GM19452 (cell line): ENCODE data around the gene KRT83.
"Not testable (repeated sequence)": the region's sequence is repeated elsewhere in the genome, so short reads cannot be mapped to it uniquely, and the experiment has no call there.

Experiments used
- ATAC-seq: cut with Tn5 transposase; IDR thresholded peaks from one replicate; pipeline ENCODE4 v1.9.1; 2021; ENCODE audit not compliant: unreplicated experiment

Gene KRT83

DNA sequence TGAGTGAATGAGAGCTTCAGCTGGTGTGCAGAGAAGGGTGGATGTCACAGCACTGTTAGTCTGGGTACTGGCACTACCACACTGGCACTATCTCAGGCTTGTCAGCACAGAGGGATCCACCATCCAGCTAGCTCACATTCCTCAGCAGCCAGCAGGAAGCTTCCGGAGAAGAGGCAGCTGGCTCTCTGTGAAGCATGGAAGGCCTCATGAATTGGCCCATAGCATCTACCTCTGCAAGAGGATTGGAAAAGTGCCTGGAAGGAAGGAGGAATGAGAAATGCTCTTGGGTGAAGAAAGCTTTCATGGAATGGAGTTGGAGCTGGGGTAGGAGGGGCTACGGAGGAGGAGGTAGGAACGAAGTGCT lies 9.9 kb downstream of the KRT83 start:
- ATAC-seq, result no peak

DNA sequence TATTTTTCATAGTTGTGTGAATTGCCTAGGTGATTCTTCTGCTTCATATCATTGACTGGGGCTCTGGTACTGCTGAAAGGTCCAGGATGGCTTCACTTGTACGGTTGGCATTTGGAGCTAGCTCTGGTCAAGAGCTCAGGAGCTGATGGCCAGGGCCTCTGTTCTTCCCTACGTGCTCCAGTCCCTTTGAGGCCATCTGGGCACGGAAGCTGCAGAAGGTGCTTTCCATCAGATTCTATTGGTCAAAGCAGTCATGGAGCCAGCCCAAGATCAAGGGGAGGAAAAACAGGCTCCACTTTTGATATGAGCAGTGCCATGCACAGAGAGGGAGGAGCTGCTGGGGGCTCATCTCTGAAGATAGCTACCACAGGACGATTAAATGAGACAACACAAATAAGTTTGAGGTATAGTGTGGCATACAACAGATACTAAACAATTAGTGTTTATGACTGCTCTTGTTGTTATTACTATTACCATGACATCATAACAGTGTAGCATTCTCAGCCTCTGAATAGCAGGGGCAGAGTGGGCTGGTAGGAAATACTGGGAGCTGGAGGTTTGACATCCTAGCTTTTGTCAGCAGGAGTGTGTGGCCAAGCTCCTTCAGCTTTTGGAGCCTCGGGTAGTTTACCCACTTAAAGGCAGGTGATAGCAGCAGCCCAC lies 10.4 kb downstream of the KRT83 start:
- no peak for ATAC-seq

DNA sequence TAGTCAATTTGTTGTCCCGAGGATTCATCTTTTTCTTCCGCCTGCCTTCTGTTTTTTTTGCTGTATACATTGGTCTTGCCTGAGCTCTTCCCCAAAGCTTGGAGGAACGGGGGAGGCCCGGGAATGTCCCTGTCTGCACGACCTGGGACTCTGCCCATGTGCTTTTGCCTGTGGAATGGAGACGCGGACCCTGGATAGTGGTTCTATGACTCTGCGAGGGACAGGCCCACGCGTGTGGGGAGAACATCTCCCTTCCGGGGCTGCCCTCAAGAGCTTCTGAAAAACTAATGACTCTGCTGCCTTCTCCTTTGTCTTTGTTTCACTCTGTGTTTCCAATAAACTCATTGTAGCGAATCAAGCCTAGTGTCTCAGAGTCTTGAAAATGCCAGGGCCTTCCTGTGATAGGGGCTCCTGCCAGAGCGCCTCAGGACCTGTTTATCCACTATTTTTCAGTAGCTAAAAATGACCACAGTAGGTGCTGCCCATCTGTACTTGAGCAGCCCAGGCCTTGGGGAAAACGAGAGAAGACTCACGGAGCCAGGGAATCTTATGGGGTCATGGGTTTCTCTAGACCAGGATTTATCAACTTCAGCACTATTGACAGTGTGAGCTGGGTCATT lies 12.3 kb downstream of the KRT83 start:
- ATAC-seq, result no peak

DNA sequence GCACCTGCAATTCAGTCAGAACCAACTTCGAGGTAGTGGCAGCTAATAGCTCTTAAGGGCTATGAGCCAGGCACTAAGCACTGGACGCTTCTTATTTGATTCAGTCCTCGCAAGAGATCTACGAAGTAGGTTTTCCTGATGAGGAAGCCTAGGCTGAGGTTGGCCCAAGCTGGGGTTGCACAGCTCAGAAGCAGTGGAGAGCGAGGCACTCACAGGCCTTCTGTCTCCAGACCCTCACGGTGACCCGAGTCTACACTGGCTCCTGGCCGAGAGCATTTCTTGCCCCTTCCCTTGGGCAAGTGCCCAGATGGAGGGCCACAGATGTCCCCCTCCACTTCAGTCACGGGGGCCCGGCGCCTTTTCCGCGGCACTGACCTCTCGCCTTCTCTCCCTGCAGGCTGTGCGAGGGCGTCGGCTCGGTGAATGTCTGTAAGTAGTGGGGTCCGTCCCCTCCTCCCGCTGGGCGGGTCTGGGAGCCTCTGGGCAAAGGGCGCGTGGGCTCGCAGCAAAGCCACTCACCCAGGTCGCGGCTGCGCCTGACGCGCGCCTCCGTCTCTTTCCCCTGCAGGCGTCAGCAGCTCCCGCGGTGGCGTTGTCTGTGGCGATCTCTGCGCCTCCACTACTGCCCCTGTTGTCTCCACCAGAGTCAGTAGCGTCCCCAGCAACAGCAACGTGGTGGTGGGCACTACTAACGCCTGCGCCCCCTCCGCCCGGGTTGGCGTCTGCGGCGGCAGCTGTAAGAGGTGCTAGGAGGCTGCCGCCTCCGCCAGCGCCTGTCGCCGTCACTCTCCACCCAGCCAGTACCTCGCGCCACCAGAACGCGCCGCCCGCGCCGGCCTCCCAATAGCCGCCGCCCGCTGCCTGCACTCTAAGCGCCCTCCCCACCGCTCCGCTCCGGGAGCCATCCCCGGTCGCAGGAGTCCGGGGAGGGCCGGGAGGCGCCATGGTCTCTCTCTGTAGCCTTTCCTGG lies 13.1 kb downstream of the KRT83 start:
- ATAC-seq, result no peak

DNA sequence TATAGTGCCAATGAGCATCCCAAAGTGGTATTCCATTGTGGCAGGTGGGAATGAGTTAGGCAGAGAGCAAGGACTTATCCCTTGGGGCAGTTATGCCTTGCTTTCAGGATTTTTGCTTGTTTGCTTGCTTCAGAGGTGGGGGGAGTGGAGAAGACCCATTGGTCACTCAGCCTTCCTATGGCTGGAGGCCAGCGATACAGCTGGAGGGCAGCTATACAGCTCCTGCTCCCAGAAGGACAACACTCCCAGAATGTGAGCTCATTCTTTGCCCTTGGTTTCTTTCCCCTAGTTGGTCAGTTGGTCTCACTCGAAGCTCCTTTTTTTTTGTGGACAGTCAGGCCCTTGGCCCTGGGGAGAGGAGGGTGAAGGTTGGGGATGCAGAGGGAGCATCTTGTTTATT lies 14.5 kb downstream of the KRT83 start:
- no peak for ATAC-seq

DNA sequence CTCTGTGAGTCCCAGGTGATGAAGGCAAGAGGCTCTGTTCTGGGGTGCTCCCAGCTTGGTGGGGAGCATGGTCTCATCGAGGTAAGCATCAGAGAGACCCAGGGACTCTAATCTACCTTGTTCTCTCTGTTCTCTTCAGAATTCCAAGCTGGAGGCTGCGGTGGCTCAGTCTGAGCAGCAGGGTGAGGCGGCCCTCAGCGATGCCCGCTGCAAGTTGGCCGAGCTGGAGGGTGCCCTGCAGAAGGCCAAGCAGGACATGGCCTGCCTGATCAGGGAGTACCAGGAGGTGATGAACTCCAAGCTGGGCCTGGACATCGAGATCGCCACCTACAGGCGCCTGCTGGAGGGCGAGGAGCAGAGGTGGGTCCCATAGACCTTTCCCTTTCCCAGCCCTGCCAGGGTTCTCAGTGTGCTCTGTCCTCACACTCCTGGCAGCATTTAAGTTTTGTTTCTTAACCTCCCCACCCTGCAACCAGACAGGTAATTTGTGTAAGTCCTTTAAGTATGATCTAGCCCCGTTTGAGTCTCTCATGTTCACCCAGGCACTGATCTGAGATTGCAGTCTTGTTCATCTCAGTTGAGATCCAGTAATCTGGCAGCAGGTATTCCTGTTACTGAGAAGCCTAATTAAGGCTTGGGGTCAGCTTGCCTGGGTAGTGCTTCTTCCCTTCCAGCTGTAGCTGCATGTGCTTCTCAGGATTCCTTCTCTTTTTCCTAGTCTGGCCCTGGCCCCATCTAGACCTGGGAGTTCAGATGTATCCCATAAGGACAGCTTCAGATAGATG lies 15.1 kb downstream of the KRT83 start:
- no peak for ATAC-seq

DNA sequence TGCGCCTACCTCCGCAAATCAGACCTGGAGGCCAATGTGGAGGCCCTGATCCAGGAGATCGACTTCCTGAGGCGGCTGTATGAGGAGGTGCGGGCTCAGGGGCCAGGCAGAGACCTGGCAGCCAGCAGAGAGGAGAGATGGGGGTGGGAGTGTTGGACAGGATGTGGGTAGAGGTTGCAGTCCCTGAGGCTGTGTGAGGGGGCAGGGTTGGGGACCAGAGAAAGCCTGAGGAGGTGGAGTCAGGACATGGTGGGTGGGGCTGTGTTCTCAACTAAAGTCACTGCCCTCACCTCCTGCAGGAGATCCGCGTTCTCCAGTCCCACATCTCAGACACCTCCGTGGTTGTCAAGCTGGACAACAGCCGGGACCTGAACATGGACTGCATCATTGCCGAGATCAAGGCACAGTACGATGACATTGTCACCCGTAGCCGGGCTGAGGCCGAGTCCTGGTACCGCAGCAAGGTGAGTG lies 16.2 kb downstream of the KRT83 start:
- ATAC-seq, result peak; percentile 90

DNA sequence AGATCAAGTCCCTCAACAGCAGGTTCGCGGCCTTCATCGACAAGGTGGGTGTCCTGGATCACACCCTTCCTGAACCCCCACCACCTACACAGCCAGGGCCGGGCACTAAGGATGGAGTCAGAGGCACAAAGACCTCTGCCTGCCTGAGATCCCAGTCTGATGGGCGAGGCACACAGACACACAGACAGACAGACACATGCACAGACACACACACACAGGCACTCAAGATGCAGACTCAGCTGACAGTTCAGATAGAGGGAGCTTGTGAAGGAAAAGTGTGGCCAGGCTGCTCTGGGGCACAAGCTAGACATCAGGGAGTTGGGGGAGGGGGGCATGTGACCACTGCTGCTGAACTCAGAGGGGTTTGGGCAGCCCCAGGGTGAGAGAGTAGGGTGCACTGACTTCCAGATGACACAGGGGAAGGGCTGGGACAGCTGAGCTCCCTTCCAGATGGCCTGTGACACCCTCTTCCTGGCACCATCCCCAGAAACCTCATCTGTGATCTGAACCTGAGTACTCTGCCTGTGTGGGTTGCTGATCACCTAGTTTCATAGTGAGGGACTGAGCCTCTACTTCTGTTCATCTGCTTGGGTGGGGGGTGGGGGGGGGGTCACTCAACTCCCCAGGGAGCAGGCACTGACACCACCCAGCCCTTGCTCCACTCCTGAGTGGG lies 18.8 kb downstream of the KRT83 start:
- not testable (repeated sequence) for ATAC-seq

DNA sequence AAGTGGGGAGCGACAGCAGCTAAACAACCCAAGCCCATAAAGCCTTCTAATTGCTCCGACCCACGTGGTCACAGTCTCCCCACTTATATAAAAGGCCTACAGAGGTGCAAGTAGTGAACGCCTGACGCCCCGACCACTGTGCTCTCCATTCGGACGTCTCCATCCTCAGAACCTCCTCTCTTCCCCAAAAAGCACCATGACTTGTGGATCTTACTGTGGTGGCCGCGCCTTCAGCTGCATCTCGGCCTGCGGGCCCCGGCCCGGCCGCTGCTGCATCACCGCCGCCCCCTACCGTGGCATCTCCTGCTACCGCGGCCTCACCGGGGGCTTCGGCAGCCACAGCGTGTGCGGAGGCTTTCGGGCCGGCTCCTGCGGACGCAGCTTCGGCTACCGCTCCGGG lies 19.5 kb downstream of the KRT83 start:
- ATAC-seq, result not testable (repeated sequence)

DNA sequence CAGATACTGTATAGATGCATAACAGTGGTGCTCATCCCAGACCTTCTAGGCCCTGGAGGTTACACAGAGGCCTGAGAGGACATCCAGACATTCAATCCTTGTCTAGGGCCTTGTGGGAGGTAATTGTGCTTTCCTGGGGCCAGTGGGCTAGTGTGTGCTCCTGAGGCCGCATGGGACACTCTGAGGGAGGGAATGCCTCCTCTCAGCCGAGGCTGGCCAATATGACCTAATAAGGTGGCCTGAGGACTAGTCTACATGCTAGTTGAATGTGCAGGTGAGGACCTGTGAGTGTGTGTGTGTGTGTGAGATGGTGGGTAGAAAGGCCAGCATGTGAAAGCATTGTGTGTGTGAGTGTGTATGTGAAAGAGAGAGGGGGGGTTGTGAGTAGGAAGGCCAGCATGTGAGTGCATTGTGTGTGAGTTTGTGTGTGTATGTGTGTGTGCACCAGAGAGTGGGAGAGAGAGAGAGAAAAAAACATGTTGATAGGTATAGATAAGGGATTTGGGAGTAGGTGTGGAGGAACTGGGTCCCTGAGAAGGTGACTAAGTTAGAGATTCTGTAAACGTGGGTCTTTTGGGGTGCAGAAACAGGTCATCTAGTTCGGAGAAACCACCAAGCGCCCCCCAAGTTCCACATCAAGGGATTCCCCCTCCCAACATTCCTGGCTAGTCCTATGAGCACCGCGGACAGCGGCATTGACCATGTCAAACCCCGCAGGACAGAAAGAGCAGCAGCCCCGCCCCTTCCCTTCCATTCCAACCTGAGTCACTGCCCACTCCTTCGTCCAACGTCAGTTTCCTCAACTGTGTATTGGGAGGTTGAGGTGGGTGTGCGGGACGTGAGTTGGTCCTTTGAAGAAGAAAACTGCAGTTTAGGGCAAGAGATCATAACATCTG lies 20.2 kb downstream of the KRT83 start:
- no peak for ATAC-seq

DNA sequence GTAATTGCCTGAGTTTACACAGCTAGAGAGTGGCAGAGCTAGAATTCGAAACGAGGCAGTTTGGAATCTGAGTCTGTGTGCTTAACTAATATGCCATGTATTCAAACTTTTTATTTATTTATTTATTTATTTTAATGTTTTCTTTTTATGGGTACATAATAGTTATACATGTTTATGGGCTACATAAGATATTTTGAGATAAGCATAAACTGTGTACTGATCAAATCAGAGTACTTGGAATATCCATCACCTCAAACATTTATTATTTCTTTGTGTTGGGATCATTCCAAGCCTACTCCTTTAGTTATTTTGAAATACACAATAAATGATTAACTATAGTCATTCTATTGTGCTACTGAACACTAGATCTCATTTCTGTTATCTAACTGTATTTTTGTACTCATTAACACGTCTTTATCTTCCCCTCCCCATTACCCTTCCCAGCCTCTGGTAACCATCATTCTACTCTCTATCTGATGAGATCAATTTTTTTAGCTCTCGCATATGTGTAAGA lies 22.5 kb downstream of the KRT83 start:
- no peak for ATAC-seq

DNA sequence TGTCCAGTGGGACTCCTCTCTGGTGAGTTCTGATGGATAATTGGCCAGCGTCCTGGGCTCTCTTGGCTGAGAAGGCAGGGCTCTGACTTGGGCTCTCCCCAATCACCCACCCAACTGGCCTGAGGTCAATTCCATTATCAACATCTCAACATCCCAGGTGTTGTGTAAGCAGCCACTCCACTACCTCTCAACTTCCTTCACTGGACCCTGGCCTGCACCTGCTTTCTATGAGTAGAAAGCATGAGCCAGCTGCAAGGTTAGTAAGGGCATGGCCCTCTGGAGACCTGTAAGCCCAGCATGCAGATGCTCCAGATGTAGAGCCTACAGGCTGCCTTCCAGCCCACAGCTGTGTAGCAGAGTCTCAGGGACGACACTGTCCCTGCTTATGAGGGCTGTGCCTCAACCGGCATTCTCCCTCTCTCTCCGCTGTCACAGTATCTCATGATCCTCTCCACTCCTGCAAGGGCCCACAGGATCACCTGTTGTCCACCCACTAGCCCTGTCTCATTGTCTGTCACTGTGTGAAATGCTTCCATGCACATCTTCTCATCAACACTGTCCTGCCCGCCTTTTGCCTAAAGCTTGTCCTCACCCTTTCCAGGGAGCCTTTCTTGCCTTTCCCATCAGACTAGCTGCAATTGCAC lies 24.5 kb downstream of the KRT83 start:
- ATAC-seq, result no peak

DNA sequence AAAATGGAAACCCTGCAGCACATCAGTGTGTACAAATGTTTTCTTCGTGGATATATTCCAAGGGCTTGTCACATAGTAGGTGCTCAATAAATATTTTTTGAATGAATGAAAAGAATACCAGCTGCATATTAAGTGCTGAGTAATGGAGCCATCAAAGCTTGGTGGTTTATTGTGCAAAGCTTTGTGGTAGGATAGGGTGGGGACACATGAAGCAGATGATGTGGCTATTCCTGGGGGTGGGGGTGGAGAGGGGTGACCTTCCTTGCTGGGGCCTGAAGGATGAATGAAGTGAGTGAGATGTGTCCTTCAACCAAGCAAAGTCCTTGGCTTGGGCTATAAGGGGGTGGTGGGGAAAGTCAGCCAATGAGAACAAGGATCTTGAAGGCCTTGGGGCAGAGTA lies 25.5 kb downstream of the KRT83 start:
- no peak for ATAC-seq

DNA sequence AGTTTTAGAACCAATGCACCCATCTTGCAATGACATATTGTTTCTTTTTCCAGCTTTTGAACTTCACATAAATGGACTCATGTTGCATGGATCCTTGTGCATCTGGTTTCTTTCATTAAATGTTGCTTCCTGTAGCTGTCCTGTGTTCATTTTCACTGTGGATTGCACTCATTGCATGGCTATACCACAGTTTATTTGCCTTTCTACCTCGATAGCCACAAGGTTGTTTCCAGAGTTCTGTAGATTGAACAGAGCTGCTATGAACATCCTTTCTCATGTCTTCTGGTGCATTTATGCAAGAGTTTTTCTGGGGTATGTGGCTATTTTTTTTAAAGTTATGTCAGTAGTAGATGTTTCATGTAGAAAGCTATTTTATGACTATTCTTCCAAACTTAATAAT lies 26.4 kb downstream of the KRT83 start:
- ATAC-seq, result no peak

DNA sequence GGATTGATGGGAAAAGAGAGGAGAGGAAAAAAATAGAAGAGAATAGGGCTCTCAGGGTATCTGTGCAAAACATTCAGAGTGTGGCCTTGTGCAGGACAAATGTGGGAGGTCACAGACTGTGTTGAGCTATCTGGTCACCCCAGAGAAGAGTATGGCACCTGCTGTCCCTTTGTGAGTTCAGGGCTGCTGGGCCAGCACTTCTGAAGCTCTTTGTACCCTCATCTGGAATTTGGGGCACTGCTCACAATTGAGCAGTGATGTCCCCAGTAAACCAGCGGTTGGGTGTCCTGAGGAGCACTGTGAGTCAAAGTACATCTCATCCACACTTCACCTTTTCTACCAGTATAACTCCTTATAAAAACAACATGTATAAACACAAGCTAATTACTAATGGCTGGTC lies 27.3 kb downstream of the KRT83 start:
- no peak for ATAC-seq

DNA sequence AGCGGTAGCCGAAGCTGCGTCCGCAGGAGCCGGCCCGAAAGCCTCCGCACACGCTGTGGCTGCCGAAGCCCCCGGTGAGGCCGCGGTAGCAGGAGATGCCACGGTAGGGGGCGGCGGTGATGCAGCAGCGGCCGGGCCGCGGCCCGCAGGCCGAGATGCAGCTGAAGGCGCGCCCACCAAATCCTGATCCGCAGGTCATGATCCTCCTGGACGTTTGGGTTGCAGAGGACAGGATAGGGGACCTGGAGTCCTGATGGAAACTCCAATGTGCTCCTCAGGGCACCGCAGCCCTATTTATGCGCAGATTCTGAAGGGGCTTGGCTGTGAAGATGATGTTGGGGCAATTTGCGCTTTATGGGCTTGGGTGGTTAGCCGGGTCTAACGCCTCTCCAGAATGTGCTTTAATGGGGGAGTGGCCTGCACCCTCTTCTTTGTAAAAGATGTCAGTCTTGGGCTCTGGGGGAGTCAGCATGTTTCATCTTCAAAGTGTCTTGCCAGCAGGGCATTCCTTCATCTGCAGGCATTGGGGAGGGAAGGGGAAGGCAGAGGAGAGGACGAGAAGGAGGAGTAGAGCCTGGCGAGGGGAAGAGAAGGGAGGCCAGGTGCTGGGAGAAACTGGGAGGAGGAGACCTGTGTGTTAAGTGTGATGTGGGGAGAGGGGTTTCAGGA lies 29.8 kb downstream of the KRT83 start, which contains the start of gene KRT81:
Gene KRT81 (minus strand): TSS at position 268 of the 669 bp plus-strand sequence. CDS start 69 bp downstream, at position 199.
- no peak for ATAC-seq

DNA sequence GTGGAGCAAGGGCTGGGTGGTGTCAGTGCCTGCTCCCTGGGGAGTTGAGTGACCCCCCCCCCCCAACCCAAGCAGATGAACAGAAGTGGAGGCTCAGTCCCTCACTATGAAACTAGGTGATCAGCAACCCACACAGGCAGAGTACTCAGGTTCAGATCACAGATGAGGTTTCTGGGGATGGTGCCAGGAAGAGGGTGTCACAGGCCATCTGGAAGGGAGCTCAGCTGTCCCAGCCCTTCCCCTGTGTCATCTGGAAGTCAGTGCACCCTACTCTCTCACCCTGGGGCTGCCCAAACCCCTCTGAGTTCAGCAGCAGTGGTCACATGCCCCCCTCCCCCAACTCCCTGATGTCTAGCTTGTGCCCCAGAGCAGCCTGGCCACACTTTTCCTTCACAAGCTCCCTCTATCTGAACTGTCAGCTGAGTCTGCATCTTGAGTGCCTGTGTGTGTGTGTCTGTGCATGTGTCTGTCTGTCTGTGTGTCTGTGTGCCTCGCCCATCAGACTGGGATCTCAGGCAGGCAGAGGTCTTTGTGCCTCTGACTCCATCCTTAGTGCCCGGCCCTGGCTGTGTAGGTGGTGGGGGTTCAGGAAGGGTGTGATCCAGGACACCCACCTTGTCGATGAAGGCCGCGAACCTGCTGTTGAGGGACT lies 30.6 kb downstream of the KRT83 start:
- not testable (repeated sequence) for ATAC-seq
